COR-L47 (cell line): ENCODE measurements around the gene PRMT7.
"Not testable (repeated sequence)": the region's sequence is repeated elsewhere in the genome, so short reads cannot be mapped to it uniquely, and the experiment has no call there.

ENCODE experiments used
- DNase-seq: peaks from one replicate; lab custom pipeline; 2025; lab: John Stamatoyannopoulos, UW

Gene PRMT7

GRCh38 chr16:68283801-68284598 lies 26.8 kb upstream of the PRMT7 start:
- DNase-seq, result no peak

- no peak for DNase-seq
These were observed 26.0 kb upstream of the PRMT7 start for GRCh38 chr16:68284847-68285246.

- DNase-seq, result no peak
These were observed 25.1 kb upstream of the PRMT7 start for GRCh38 chr16:68285683-68286082.

DNA sequence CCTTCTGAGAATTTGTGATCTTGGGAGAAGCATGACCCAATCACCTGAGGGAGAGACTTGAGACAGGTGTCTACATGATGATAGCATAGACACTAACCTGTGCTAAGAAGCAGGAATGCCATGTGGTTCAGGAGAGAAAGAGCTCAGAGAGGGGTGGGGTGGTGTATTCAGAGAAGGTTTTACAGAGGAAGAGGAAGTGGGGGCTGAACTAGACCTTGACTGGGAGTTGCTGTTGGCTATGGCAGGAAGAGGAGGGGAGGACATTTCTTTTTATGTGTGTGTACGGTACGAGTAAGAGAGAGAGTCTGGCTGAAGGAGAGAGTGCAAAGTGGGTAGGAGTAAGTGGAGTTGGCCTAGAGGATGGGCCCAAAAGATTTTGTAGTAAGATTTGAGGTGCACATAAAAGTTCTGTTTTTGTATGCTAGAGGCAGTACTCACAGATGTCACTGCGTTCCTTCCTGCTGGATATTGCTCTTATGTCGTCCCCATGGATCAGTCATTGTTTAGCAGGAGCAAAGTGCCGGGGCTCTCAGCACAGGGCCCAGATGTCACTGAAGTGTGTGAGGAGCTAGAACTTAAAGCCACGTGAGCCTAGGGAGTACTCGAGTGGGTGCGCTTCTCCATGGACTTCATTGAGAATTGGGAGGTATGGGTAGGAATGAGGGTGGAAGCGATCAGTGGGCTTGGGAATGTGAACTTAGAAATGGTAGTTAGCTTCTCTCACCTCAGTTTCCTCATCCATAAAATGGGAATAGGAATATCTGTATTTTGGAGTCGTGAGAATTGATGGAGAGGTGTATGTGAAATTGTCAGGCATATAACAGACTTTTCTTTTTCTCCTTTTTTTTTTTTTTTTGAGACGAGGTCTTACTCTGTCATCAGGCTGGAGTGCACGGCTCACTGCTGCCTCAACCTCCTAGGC lies 24.4 kb upstream of the PRMT7 start:
- no peak for DNase-seq

DNA sequence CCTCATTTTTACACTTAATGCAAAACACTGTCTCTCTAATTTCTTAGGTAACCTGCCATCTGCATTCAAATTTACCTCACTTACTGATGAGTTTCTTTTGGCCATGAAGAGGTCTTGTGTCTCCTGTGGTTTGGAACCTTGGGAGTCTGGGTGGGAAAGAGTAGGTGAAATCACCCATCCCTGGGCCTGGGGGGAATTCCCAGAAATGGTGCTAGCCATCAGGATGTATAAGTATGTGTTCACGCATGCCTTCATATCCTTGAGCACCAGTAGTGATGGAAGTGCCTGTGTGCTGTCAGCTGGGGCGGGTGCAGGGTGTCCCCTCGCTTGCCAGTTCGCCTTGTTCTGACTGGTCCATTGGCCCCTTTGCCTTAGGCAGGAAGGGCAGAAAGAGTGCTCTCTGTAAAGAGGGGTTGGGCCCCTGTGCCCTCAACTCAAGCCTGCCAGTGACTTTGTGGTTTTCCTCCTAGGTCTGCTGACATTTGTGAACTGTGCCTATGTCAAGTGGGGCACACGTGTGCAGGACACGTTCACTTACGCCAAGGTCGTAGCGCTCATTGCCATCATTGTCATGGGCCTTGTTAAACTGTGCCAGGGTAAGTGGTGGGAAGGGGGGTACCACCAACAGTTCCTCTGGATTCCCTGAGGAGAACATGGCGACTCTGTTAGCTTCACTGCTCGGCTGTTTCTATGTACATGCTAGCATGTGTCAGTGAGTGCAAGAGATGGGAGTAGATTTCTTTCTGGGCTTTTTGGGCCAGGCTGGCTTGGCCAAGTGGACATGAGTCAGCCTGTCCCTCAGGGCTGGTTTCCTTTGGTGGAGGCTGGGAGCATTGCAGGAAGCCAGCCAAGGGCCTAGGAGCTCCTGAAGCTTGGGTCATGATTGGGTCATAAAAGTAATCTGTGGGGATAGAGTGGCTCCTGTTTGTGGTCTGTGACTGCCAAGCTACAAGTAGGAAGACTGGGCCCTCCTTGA lies 23.3 kb upstream of the PRMT7 start:
- DNase-seq, result no peak

GRCh38 chr16:68288252-68288650 lies 22.6 kb upstream of the PRMT7 start:
- DNase-seq, result no peak

- DNase-seq, result not testable (repeated sequence)
These were observed 22.0 kb upstream of the PRMT7 start for GRCh38 chr16:68288796-68289195.

DNA sequence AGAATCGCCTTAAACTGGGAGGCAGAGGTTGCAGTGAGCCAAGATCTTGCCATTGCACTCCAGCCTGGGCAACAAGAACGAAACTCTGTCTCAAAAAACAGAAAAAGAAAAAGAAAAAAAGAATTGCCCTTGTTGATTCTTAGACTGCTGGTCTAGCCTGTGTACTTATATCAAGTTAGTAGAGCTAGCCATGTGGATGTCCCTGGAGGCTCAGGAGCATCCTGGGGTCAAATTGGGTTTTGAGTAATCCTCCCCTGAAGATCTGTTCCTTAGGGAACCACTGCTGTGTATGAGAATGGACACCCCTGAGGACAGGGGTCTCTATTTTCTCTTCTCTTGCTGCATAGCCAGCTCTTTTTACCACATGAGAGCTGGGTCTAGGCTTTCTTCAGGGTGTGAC lies 21.6 kb upstream of the PRMT7 start:
- DNase-seq, result no peak

DNA sequence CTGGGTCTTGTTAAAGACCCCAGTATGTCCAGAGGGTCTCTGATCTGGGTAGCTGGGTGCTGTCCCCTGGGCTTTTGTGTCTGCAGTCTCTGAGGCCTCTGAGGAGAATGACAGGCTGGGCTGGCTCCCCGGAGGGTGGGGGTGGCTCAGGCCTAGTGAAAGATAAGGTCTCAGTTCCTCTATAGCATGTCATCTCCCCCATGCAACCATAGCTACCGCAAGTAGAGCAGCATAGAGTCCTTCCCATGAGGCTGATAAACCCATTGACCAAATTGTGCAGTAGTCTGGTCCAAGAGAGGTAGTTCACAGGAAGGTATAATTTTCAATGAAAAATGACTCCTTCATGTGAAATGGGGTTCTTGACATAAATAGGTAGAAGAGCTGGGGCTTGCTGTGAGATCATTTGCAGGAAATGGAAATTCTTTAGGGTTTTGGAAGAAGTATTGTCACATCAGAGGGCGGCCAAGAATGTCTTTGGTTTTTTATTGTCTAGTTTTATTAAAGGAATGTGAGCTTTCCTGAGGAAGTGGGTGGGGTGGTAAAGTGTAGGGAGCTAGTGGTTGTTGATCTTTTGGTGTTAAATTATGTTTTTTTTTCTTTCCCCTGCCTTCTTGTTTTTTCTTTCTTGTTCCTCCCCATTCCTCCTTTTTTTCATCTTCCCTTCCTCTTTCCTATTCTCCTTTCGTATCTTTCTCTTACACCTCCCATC lies 21.0 kb upstream of the PRMT7 start:
- no peak for DNase-seq

DNA sequence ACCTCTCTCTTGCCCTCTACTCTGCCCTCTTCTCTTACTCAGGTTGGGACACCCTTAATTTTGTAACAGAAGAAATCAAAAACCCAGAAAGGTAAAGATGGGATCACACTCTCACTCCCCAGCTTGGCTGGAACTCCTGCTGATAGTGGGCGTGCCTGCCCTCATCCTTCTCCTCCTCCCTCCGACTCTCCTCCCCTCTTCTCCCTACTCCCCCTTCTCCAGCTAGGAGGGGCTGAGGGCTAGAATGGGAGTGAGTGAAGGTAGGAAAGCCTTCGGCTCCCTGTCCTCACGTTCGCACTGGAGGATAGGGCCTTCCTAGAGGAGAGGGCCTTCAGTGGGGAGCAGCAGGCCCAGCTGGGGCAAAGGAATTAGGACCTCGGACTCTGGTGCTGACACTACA lies 20.4 kb upstream of the PRMT7 start:
- no peak for DNase-seq

- no peak for DNase-seq
These were observed 19.6 kb upstream of the PRMT7 start for GRCh38 chr16:68291227-68291626.

DNA sequence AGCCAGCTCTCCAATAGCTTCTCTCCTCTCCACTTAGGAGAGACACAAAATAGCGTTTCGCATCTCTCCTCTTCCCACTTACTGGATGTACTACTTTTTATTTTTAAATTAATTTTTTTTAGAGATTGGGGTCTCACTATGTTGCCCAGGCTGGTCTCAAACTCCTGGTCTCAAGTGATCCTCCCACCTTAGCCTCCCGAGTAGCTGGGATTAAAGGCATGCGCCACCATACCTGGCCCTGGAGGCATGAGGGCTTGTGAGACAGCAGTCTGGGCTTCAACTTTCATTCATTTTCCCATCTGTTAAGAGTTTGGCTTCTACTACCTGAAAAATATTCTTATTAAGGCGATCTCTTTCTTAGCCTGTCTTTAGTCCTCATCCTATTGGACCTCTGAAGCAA lies 18.4 kb upstream of the PRMT7 start:
- no peak for DNase-seq

DNA sequence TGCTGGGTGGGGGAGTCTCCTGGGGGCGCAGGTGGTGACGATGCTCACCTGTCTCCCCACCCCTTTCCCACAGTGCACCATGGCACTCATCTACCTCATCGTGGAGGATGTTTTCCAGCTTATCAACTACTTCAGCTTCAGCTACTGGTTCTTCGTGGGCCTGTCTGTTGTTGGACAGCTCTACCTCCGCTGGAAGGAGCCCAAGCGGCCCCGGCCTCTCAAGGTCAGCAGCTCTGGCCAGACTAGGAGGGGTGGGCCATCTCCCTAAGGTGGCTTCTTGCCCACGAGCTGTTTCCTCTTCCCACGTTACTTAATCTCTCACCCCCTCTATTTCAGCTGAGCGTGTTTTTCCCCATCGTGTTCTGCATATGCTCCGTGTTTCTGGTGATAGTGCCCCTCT lies 14.5 kb upstream of the PRMT7 start:
- no peak for DNase-seq

DNA sequence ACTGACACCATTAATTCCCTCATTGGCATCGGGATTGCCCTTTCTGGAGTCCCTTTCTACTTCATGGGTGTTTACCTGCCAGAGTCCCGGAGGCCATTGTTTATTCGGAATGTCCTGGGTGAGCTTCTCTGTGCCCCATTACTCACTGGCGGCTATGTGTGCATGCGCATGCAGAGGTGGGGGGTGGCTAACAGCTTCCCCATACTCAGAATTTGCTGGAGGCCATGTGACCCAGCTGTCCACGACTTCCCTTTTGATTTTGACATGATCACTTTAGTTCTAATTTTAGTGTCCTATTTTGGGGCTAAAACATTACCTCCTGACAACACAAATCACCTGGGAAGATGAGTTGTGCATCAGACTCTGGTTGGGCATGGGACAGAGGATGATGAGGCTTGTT lies 14.1 kb upstream of the PRMT7 start:
- no peak for DNase-seq

- DNase-seq, result no peak
These were observed 12.9 kb upstream of the PRMT7 start for GRCh38 chr16:68297908-68298307.

DNA sequence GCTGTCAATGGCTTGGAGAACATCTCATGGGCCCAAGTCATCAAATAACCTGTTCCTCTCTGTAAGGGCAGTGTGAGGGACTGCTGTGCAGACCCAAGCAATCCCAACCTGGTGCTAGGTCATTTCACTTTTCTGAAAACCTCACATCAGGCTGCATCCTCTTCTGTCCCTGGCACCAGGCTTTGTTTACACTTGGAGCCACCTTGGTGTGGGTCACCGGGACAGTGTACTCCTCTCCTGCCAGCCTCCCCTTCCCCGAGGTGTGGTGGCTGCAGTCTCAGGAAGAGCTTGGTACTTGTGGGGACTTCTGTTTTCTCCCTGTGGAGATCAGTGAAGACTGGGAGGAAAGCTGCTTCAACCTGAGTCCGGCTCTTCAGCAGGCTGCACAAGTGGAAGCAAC lies 12.5 kb upstream of the PRMT7 start:
- no peak for DNase-seq

- DNase-seq, result no peak
These were observed 11.8 kb upstream of the PRMT7 start for GRCh38 chr16:68298907-68299561.

DNA sequence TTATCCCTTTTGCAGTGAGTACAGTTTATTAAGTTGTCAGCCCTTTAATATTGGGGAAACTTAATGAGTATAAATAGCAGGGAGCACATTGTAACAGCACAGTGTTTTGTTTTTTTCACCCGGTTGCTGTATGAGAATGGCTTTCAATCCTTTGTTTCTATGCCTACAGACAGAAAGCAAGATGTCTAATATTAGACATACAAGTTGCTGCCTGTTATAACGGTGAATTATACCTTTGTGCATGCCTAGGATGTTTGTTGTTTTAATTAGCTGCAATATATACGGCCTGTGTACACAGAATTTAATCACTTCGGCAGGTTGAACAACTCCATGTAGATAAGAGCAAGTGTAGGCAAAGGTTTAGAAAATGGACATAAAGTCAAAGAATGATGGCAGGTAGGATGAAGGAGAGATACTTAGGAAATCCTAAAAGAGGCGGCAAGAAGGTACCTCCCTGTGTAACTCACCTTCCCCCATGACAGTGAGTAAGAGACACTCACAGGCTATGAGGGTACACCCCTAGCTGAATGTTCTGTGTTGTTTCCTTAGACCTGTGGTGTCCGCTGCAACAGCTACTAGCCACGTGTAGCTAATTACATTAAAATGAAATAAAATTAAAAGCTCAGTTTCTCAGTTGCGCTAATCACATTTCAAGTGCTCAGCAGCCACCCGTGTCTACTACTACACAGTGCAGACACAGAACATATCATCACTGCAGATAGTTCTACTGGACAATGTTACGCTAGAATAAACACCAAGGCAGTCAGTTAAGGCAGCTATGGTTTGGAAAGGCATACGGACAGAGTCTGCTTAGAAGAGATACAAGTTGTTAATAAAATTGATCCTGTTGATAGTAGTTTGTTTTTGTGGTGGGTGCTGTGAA lies 11.0 kb upstream of the PRMT7 start:
- DNase-seq, result no peak

DNA sequence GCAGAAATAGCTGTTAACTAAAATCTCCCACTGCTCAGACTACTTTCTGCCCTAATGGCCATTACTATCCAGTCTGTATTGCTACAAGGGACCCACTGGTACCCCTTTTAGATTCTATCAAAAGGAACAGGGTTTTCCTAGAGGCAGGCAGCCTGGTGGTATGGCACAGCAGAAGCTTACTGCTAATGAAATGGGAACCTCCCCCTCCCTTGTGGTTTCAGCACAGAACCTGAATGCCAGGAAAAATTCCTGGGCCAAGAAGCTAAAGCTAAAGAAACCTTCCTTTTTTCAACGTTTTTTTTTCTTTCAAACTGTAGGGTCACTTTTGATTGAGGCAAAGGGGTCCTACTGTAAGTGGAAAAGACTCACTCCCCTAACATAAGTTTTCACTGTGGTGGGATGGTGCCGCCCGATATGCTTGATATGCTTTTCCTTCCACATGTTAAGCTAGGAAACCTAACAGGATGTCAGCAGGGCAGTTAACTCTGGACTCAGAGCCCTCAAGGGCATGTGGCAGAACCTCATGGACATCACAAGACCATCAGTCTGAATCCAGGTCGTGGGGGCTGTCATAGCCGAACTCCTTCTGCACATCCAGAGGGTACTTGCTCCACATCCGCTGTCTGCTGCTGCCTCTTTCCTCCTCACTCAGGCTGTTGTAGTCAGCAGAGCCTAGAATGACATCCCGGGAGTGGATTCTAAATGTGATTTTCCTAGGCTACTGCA lies 9.9 kb upstream of the PRMT7 start:
- DNase-seq, result no peak
